ENCODE measurements around the gene NDUFB7. TPM values are rescaled to one million over a fixed set of nuclear protein-coding genes. Genes with fewer than 3 reads are reported as not detected.

NDUFB7 gene
- total and polyA plus RNA-seq, 2 of the 8 experiments (the other 6 are each of a cell fraction or from before 2014, with no cell fraction given) = 151 to 740 TPM

DNA sequence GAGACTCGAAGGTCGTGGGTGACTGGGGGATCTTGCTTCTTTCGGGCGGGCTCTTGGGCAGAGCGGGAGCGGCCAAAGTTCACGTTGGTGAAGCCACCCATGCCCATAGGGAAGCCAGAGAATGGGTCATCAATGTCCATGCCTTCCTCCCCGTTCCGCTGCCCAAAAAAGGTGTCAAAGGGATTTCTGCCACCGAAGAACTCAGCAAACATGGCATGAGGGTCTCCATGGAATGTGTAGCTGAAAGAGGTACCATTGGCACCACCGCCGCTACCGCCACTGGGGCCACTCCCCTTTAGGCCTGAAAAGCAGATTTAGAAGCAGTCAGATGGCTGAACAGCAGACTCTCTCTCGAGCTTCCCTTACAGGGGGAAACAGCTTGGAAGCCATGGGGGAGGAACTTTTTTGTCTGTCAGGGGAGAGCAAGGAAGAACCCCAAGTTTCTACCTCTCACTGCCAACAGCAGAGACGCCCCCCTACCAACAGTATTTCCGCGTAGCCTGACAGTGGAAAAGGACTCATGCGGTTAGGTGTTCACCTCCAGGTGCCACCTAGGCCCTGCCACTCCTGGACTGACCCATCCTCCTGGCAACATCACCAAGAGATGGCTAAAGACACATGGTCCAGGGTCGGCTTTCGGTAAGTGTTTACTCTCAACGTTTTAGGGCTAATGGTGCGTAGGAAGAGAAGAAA, 55.0 kb downstream of the NDUFB7 start:
- FAIRE-seq = no peak
- POLR2A ChIA-PET (ENCODE audit: partially characterized antibody) = interaction anchor here (0.7 to 3.8 kb wide), 12 partner anchors 11 to 1358 kb away, joined by 3 to 30 read pairs (median 5); partner anchors contain the start of genes GIPC1 and TECR
- no peak overlapping the region for H2BK12ac ChIP-seq (ENCODE audit: low read depth, low read length)

More for the DNA sequence above, 55.0 kb downstream of the NDUFB7 start:
- H2BK5ac ChIP-seq (ENCODE audit: low read depth, low read length) = no peak overlapping the region
- TF ChIP-seq BCL11A (IDR thresholded peaks at IDR 0.05; ENCODE audit: low read depth in 2 of 2, low read length in 2 of 2) = no peak
- TF ChIP-seq SP2 (IDR thresholded peaks at IDR 0.05; ENCODE audit: low read length) = no peak
- TF ChIP-seq CBX5 (IDR thresholded peaks at IDR 0.05; ENCODE audit: low read depth, low read length) = no peak
- no peak for TF ChIP-seq JUN (IDR thresholded peaks at IDR 0.05; ENCODE audit: low read depth, low read length)
- TF ChIP-seq SUZ12 (IDR thresholded peaks at IDR 0.05; ENCODE audit: low read length) = no peak
- no peak for TF ChIP-seq HDAC6 (IDR thresholded peaks at IDR 0.05; ENCODE audit: low read depth, low read length)
- TF ChIP-seq, protein P1, sequence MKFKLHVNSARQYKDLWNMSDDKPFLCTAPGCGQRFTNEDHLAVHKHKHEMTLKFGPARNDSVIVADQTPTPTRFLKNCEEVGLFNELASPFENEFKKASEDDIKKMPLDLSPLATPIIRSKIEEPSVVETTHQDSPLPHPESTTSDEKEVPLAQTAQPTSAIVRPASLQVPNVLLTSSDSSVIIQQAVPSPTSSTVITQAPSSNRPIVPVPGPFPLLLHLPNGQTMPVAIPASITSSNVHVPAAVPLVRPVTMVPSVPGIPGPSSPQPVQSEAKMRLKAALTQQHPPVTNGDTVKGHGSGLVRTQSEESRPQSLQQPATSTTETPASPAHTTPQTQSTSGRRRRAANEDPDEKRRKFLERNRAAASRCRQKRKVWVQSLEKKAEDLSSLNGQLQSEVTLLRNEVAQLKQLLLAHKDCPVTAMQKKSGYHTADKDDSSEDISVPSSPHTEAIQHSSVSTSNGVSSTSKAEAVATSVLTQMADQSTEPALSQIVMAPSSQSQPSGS (IDR thresholded peaks at IDR 0.05; ENCODE audit: low read length) = no peak
- no peak for TF ChIP-seq TEAD4 (IDR thresholded peaks at IDR 0.05; ENCODE audit: low read depth, low read length)
- H3K4me1 ChIP-seq (replicated peaks in 1 of 4; ENCODE audit: control insufficient read depth in 3 of 4, insufficient read depth in 4 of 4, low read length in 3 of 4) = peaks cover 0 to 8% (median 4%) of the 10 kb centered on the region in 4 experiments; a peak in 3 of 7 replicates
- H2BK20ac ChIP-seq (ENCODE audit: low read length) = no peak overlapping the region
- H3K23me2 ChIP-seq (ENCODE audit: low read depth, low read length) = peaks cover 3% of the 10 kb centered on the region; the same call in 1 of the 2 replicates
- H3K4me2 ChIP-seq (ENCODE audit: insufficient read depth in 1 of 2, low read depth in 2 of 2, low read length in 2 of 2) = peak overlapping the region; percentile 78 to 96
- no peak overlapping the region for H3K23ac ChIP-seq (ENCODE audit: insufficient read length)
- peaks cover 10 to 28% (median 17%) of the 10 kb centered on the region in 4 experiments for H3K36me3 ChIP-seq (ENCODE audit: control insufficient read depth in 2 of 4, insufficient read depth in 4 of 4, low read length in 3 of 4)
- H3K9me3 ChIP-seq (ENCODE audit: insufficient read depth in 2 of 2, low read depth in 1 of 2, low read length in 1 of 2) = no peaks in the 10 kb centered on the region
- H3K56ac ChIP-seq (replicated peaks; ENCODE audit: insufficient read length, low read depth, low read length) = no peak overlapping the region
- whole genome bisulfite sequencing, 2 experiments (ENCODE audit: extremely low coverage in 1 of 2, insufficient coverage in 1 of 2, insufficient read length in 1 of 2, insufficient replicate concordance in 2 of 2, low coverage in 1 of 2, low lambda C conversion rate in 2 of 2, missing lambda C conversion rate in 1 of 2) = 60% methylated on average over 22 of the region's 22 CpGs; no CpG with 5 or more reads in 1 of the 2 experiments
- peaks cover 14% of the 10 kb centered on the region for H3K79me1 ChIP-seq (ENCODE audit: low read depth, low read length)
- H3K14ac ChIP-seq (ENCODE audit: insufficient read length) = no peak overlapping the region
- H3K4me3 ChIP-seq (ENCODE audit: extremely low read depth in 1 of 4, insufficient read depth in 2 of 4, low read depth in 3 of 4, low read length in 4 of 4) = peak overlapping the region; percentile 76 to 95 (median 88)
- H3K27me3 ChIP-seq (replicated peaks in 1 of 4; ENCODE audit: control insufficient read depth in 3 of 4, extremely low read depth in 1 of 4, insufficient read depth in 3 of 4, low read length in 3 of 4) = no peaks in the 10 kb centered on the region
- no peak overlapping the region for H4K91ac ChIP-seq (replicated peaks; ENCODE audit: insufficient read length, low read length)
- peaks cover 7 to 24% of the 10 kb centered on the region in 2 experiments; a peak in 3 of 4 replicates for H3K79me2 ChIP-seq (ENCODE audit: control insufficient read depth in 1 of 2, insufficient read depth in 2 of 2, low read length in 2 of 2)
- H2AK5ac ChIP-seq (ENCODE audit: low read depth, low read length) = no peak overlapping the region
- DNase-seq (ENCODE audit: low read depth in 1 of 2, low spot score in 2 of 2) = no peak
- no peak overlapping the region; the same call in 1 of the 2 replicates for H2BK15ac ChIP-seq (ENCODE audit: low read length)
- H3K4ac ChIP-seq (replicated peaks; ENCODE audit: insufficient read length, low read depth, low read length) = no peak overlapping the region
- no peak overlapping the region for H2AFZ ChIP-seq (ENCODE audit: low read length)
- no peak overlapping the region for H2BK120ac ChIP-seq (replicated peaks; ENCODE audit: low read depth, low read length)
- H3K27ac ChIP-seq (ENCODE audit: low read depth, low read length) = no peak overlapping the region
- no peak overlapping the region for H3K18ac ChIP-seq (ENCODE audit: extremely low read depth, low read length)
- CTCF ChIA-PET (ENCODE audit: partially characterized antibody) = interaction anchor here (0.7 to 1.8 kb wide), 5 partner anchors 12 to 107 kb away, joined by 3 to 6 read pairs (median 5); no protein-coding TSS in a partner anchor
- peaks cover 7 to 24% of the 10 kb centered on the region in 2 experiments for H4K20me1 ChIP-seq (replicated peaks in 1 of 2; ENCODE audit: control insufficient read depth in 1 of 2, insufficient read depth in 2 of 2, low read length in 2 of 2)
- no peak overlapping the region for H4K5ac ChIP-seq (ENCODE audit: insufficient read length, low read depth, low read length)
- peak overlapping the region in 2 of 4 experiments; percentile 13 to 64; a peak in 5 of 7 replicates for H3K9ac ChIP-seq (replicated peaks in 1 of 4; ENCODE audit: extremely low read depth in 1 of 4, low read depth in 3 of 4, low read length in 3 of 4)
- no peak overlapping the region for H4K8ac ChIP-seq (ENCODE audit: extremely low read depth, insufficient read depth, low read length)

Data from H1 (cell line).